K562 (cell line): Measurements from ENCODE around the gene ABI3BP. TPM values are rescaled to one million over a fixed set of nuclear protein-coding genes. Genes with fewer than 3 reads are reported as not detected.

ENCODE experiments used
- ATAC-seq: fragments of 200-7000 bp; cut with Tn5 transposase; 3 replicates; pipeline ENCODE4 v1.9.1; 2020; ENCODE audit warnings: moderate library complexity
- BruUV-seq: library from RNA; stranded (reverse); fragments of 400-500 nt; replicated peaks from 2 replicates; lab custom pipeline; 2021; lab: Mats Ljungman, UMichigan
- CTCF ChIA-PET: fragments of 300-600 bp; formaldehyde crosslinking; extraction: SDS; loops from one replicate; lab custom pipeline; 2021; ENCODE audit warnings: low intra/inter-chr PET ratio; lab: Yijun Ruan, JAX
- POLR2A ChIA-PET: fragments of 300-600, 350-650 bp; sonication (Branson Sonifier 250); formaldehyde crosslinking; extraction: SDS; loops from one replicate; lab custom pipeline; 2021; ENCODE audit warnings: antibody characterized with exemption, inconsistent platforms; lab: Yijun Ruan, JAX
- DNase-seq, 4 experiments: peaks; one replicate each; pipeline versions ENCODE4 v3.0.0 to v3.0.0-alpha.2; 2011 to 2018; ENCODE audit warnings: low spot score in 3 of 4, mixed read lengths in 3 of 4; ENCODE audit errors: extremely low read depth in 1 of 4
- FAIRE-seq: peaks from 2 replicates; lab custom pipeline; 2011; peaks lifted over from hg19 to GRCh38; lab: Jason Lieb, UNC
- H2AFZ ChIP-seq: 2 replicates; pipeline ENCODE4 v1.6.0; 2011; ENCODE audit warnings: low read depth, low read length, control low read depth, inconsistent platforms
- H3K27ac ChIP-seq: fragments of 200-600 bp; 3 replicates; pipeline ENCODE4 v1.8.0; 2011; ENCODE audit warnings: low read depth, mild to moderate bottlenecking, control low read depth, inconsistent platforms, low read length, moderate library complexity, mixed read lengths; ENCODE audit errors: extremely low read depth
- H3K27me3 ChIP-seq, 2 experiments: fragments of 300-600 bp in 1 of 2; 2 replicates in 1 of 2; 3 replicates in 1 of 2; pipeline versions ENCODE4 v1.6.0 to v1.8.0; 2011; ENCODE audit warnings: inconsistent platforms in 2 of 2, low read length in 2 of 2, mild to moderate bottlenecking in 1 of 2, mixed read lengths in 1 of 2, moderate library complexity in 1 of 2; ENCODE audit not compliant: control insufficient read depth in 2 of 2, insufficient read depth in 2 of 2
- H3K36me3 ChIP-seq: fragments of 300-600 bp; 3 replicates; pipeline ENCODE4 v1.8.0; 2011; ENCODE audit warnings: mild to moderate bottlenecking, low read length, inconsistent platforms; ENCODE audit not compliant: control insufficient read depth, insufficient read depth
- H3K4me1 ChIP-seq, 2 experiments: fragments of 200-600 bp in 1 of 2; replicated peaks in 1 of 2; 2 replicates in 1 of 2; 3 replicates in 1 of 2; pipeline versions ENCODE4 v1.5.1 to v1.8.0; 2011; ENCODE audit warnings: inconsistent platforms in 2 of 2, low read length in 2 of 2, mild to moderate bottlenecking in 1 of 2, mixed read lengths in 1 of 2, moderate library complexity in 1 of 2; ENCODE audit not compliant: control insufficient read depth in 2 of 2, insufficient read depth in 2 of 2
- H3K4me2 ChIP-seq: 2 replicates; pipeline ENCODE4 v1.6.1; 2011; ENCODE audit warnings: low read length, control low read depth, inconsistent platforms, mixed read lengths; ENCODE audit not compliant: insufficient read depth
- H3K4me3 ChIP-seq: fragments of 200-600 bp; sonication (generic), shearing (Covaris generic); 2 replicates; pipeline ENCODE4 v1.5.1; 2016; ENCODE audit warnings: control low read depth, inconsistent platforms
- H3K79me2 ChIP-seq: fragments of 200-600 bp; 3 replicates; pipeline ENCODE4 v1.8.0; 2011; ENCODE audit warnings: low read length, inconsistent platforms; ENCODE audit not compliant: control insufficient read depth, insufficient read depth
- H3K9ac ChIP-seq, 2 experiments: 2 replicates each; pipeline versions ENCODE4 v1.6.0 to v1.6.1; 2011; ENCODE audit warnings: low read depth in 2 of 2, low read length in 2 of 2, control low read depth in 1 of 2, inconsistent platforms in 1 of 2, mild to moderate bottlenecking in 1 of 2, mixed read lengths in 1 of 2; ENCODE audit not compliant: insufficient read depth in 1 of 2
- H3K9me1 ChIP-seq: one replicate; pipeline ENCODE4 v1.6.0; 2011; ENCODE audit warnings: inconsistent platforms, mild to moderate bottlenecking, low read length, moderate library complexity; ENCODE audit not compliant: control insufficient read depth, insufficient read depth
- H3K9me3 ChIP-seq: replicated peaks from 2 replicates; pipeline ENCODE4 v1.5.1; 2011; ENCODE audit warnings: low read depth, low read length, inconsistent platforms; ENCODE audit not compliant: control insufficient read depth, insufficient read depth
- H4K20me1 ChIP-seq: replicated peaks from 2 replicates; pipeline ENCODE4 v1.6.1; 2011; ENCODE audit warnings: low read length, inconsistent platforms, mixed read lengths; ENCODE audit not compliant: control insufficient read depth, insufficient read depth
- CCAR2 ChIP-seq: fragments of 200-400 bp; formaldehyde crosslinking; IDR thresholded peaks from 2 replicates; pipeline ENCODE4 v1.6.1; 2017; ENCODE audit warnings: mild to moderate bottlenecking, low read depth, low read length
- CHD2 ChIP-seq: IDR thresholded peaks from 2 replicates; pipeline ENCODE4 v1.6.1; 2011; ENCODE audit warnings: low read depth, low read length
- CHD4 ChIP-seq: fragments of 200-600 bp; sonication (generic); IDR thresholded peaks from 3 replicates; pipeline ENCODE4 v1.6.1; 2012; ENCODE audit warnings: low read depth, mild to moderate bottlenecking, mixed read lengths, low read length, inconsistent platforms; ENCODE audit not compliant: insufficient read depth, insufficient replicate concordance, poor library complexity, severe bottlenecking
- CREBBP ChIP-seq: IDR thresholded peaks from one replicate; pipeline ENCODE4 v1.6.1; 2012; ENCODE audit warnings: low read depth, mild to moderate bottlenecking, control low read depth, inconsistent platforms, low read length
- EZH2 ChIP-seq: IDR thresholded peaks from 2 replicates; pipeline ENCODE4 v1.6.1; 2012; ENCODE audit warnings: low read depth, mild to moderate bottlenecking, inconsistent platforms, low read length, borderline replicate concordance
- FIP1L1 ChIP-seq: fragments of 200-400 bp; formaldehyde crosslinking; IDR thresholded peaks from 2 replicates; pipeline ENCODE4 v1.6.1; 2018; ENCODE audit warnings: mild to moderate bottlenecking, low read depth, low read length; ENCODE audit not compliant: poor library complexity, severe bottlenecking
- GTF2E2 ChIP-seq: fragments of 200-800 bp; sonication (Bioruptor generic); IDR thresholded peaks from 2 replicates; pipeline ENCODE4 v1.6.1; 2016; ENCODE audit warnings: missing genetic modification characterization, missing compliant biosample characterization
- SIN3B ChIP-seq: fragments of 450-650 bp; IDR thresholded peaks from 2 replicates; pipeline ENCODE4 v1.6.1; 2017; ENCODE audit warnings: low read depth, mild to moderate bottlenecking, moderate library complexity
- TFAM ChIP-seq: fragments of 250-450 bp; sonication (Bioruptor Pico); conservative IDR thresholded peaks from 2 replicates; pipeline ENCODE4 v1.5.0; 2021; ENCODE audit warnings: mild to moderate bottlenecking, moderate library complexity
- in situ Hi-C: fragments of 300-500 bp; cut with MboI; formaldehyde crosslinking; loops from 4 replicates; pipeline ENCODE4 v1.15.0; 2018; ENCODE audit warnings: inconsistent platforms, mixed read lengths
- intact Hi-C: fragments of 100-400 bp; cut with micrococcal nuclease; formaldehyde crosslinking; loops from 2 replicates; pipeline ENCODE4 v1.14.2; 2022
- polyA plus RNA-seq, 8 experiments: library from polyadenylated mRNA; depleted of rRNA in 4 of 8; stranded (reverse) in 5 of 8; unstranded in 3 of 8; fragments of >200 nt; fragmentation: Nextera tagmentation in 2 of 8; fragmentation: Illumina TruSeq in 1 of 8; extraction: Ambion mirVana in 2 of 8; extraction: Trizol in 1 of 8; gene quantifications; 2 replicates each; pipeline versions ENCODE4 v1.2.1 to v1.2.3, GENCODE V29; 2011 to 2014; ENCODE audit warnings: inconsistent platforms in 1 of 8, missing spikeins in 1 of 8
- total RNA-seq, 7 experiments: library from RNA; depleted of rRNA in 6 of 7; stranded (reverse); fragments of >200 nt in 6 of 7; fragmentation: Illumina TruSeq in 2 of 7; extraction: Trizol in 2 of 7; gene quantifications; 2 replicates each; pipeline versions ENCODE4 v1.2.1 to v1.2.3, GENCODE V29; 2011 to 2021; ENCODE audit warnings: low replicate concordance in 1 of 7
- TF ChIP-seq, protein P1 (sequence below): fragments of 250-450 bp; sonication (Bioruptor Pico); IDR thresholded peaks from 2 replicates; pipeline ENCODE4 v1.5.0; 2021; ENCODE audit warnings: mild to moderate bottlenecking, borderline replicate concordance
- TF ChIP-seq, protein P2 (sequence below): sonication (generic); formaldehyde crosslinking; IDR thresholded peaks from 2 replicates; pipeline ENCODE4 v1.8.1; 2023; ENCODE audit warnings: mild to moderate bottlenecking, missing genetic modification reagents, moderate library complexity
- TF ChIP-seq, protein P3 (sequence below): fragments of 250-450 bp; sonication (Bioruptor Pico); IDR thresholded peaks from 2 replicates; pipeline ENCODE4 v1.4.0; 2020

ABI3BP gene
- total and polyA plus RNA-seq, 9 of the 15 experiments (the other 6 are each of a cell fraction or from before 2014, with no cell fraction given): 0.01 to 0.24 (median 0.06) TPM; not detected in 5

DNA sequence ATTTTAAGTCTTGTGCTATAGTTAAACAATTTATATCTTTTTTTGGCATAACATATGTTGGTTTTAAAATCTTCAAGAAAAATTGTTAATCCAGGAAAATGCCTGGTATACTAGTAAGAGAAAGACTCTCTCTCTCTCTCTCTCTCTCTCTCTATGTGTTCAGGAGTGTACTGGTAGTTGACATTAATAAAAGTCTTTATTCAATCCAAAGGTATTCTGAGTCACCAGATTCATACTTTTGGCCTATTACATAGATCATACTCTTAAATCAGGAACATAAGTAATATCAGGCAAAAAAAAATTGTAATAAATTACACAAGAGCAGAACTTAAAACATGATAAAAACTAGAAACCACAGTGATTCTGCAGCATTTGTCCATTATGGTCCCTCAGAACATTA, 213.7 kb downstream of the ABI3BP start:
- FAIRE-seq: no peak
- POLR2A ChIA-PET: interaction anchor here (1.1 kb wide), 1 partner anchor 17 kb away, joined by 3 read pairs; no protein-coding TSS in a partner anchor

DNA sequence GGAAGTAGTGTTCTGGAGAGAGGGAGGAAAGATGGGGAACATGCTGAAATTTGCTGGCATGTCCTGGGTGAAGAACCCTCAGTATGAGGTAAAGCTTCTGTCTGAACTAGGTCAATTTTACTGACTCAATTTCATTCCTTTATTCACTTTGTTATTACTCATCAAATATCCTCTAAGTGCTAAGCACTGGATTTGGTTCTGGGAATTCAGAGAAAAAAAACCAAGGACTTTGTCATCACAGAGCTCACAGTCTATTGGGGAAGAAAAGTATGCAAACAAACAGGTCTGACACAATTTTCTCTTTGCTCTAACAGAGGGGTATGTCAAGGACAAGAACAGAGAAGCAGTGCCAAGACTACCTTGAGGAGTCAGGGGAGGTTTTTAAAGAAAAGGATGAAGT, 215.9 kb downstream of the ABI3BP start:
- no peak overlapping the region for H3K4me2 ChIP-seq
- H3K79me2 ChIP-seq: no peaks in the 10 kb centered on the region
- no peaks in the 10 kb centered on the region for H4K20me1 ChIP-seq
- ATAC-seq (no peak), DNase-seq (no peak), FAIRE-seq (no peak)
- POLR2A ChIA-PET: interaction anchor here (1.3 to 1.7 kb wide), 2 partner anchors 14 to 18 kb away, joined by 3 to 5 read pairs; no protein-coding TSS in a partner anchor
- no peak overlapping the region for H3K4me3 ChIP-seq
- no peaks in the 10 kb centered on the region for H3K9me3 ChIP-seq
- no peaks in the 10 kb centered on the region for H3K27me3 ChIP-seq
- no peaks in the 10 kb centered on the region for H3K4me1 ChIP-seq
- H3K9ac ChIP-seq: no peak overlapping the region
- no peaks in the 10 kb centered on the region for H3K36me3 ChIP-seq
- no peak overlapping the region for H2AFZ ChIP-seq
- H3K27ac ChIP-seq: no peak overlapping the region
- in situ Hi-C loops (no loop called here), intact Hi-C loops (no loop called here)
- H3K9me1 ChIP-seq: no peaks in the 10 kb centered on the region
- CTCF ChIA-PET: no interaction called here
- BruUV-seq: no TSS peak
- no peak for TF ChIP-seq CHD2
- TF ChIP-seq, protein P1, sequence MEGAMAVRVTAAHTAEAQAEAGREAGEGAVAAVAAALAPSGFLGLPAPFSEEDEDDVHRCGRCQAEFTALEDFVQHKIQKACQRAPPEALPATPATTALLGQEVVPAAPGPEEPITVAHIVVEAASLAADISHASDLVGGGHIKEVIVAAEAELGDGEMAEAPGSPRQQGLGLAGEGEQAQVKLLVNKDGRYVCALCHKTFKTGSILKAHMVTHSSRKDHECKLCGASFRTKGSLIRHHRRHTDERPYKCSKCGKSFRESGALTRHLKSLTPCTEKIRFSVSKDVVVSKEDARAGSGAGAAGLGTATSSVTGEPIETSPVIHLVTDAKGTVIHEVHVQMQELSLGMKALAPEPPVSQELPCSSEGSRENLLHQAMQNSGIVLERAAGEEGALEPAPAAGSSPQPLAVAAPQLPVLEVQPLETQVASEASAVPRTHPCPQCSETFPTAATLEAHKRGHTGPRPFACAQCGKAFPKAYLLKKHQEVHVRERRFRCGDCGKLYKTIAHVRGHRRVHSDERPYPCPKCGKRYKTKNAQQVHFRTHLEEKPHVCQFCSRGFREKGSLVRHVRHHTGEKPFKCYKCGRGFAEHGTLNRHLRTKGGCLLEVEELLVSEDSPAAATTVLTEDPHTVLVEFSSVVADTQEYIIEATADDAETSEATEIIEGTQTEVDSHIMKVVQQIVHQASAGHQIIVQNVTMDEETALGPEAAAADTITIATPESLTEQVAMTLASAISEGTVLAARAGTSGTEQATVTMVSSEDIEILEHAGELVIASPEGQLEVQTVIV (CRISPR knock-in tag): no peak
- no peak for TF ChIP-seq CREBBP
- no peak for TF ChIP-seq GTF2E2
- TF ChIP-seq CCAR2: no peak
- no peak for TF ChIP-seq FIP1L1
- no peak for TF ChIP-seq SIN3B
- TF ChIP-seq EZH2: no peak
- no peak for TF ChIP-seq TFAM (CRISPR knock-in tag)
- TF ChIP-seq, protein P2, sequence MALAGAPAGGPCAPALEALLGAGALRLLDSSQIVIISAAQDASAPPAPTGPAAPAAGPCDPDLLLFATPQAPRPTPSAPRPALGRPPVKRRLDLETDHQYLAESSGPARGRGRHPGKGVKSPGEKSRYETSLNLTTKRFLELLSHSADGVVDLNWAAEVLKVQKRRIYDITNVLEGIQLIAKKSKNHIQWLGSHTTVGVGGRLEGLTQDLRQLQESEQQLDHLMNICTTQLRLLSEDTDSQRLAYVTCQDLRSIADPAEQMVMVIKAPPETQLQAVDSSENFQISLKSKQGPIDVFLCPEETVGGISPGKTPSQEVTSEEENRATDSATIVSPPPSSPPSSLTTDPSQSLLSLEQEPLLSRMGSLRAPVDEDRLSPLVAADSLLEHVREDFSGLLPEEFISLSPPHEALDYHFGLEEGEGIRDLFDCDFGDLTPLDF (CRISPR knock-in tag): no peak
- TF ChIP-seq, protein P3, sequence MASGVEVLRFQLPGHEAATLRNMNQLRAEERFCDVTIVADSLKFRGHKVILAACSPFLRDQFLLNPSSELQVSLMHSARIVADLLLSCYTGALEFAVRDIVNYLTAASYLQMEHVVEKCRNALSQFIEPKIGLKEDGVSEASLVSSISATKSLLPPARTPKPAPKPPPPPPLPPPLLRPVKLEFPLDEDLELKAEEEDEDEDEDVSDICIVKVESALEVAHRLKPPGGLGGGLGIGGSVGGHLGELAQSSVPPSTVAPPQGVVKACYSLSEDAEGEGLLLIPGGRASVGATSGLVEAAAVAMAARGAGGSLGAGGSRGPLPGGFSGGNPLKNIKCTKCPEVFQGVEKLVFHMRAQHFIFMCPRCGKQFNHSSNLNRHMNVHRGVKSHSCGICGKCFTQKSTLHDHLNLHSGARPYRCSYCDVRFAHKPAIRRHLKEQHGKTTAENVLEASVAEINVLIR: no peak

More for the DNA sequence above, 213.7 kb downstream of the ABI3BP start:
- Histone ChIP-seq H3K79me2 (no peaks in the 10 kb centered on the region), H3K9me3 (no peaks in the 10 kb centered on the region), H4K20me1 (no peaks in the 10 kb centered on the region), H3K27me3 (no peaks in the 10 kb centered on the region), H2AFZ (no peak overlapping the region), H3K27ac (no peak overlapping the region), H3K36me3 (no peaks in the 10 kb centered on the region), H3K4me2 (no peak overlapping the region), H3K9me1 (no peaks in the 10 kb centered on the region), H3K9ac (no peak overlapping the region), H3K4me3 (no peak overlapping the region), H3K4me1 (no peaks in the 10 kb centered on the region)
- ATAC-seq (no peak), DNase-seq (no peak)
- BruUV-seq: no TSS peak
- TF ChIP-seq CHD4: no peak
- intact Hi-C loops: no loop called here
- CTCF ChIA-PET: no interaction called here
- in situ Hi-C loops: no loop called here
